ENCODE data around the gene MKNK1. TPM values are rescaled to one million over a fixed set of nuclear protein-coding genes. Genes with fewer than 3 reads are reported as not detected.

MKNK1 gene
- total and polyA plus RNA-seq, 2 donors (not counting 1 experiment from before 2014, with no cell fraction given), result 51.0 to 73.0 TPM

- H3K4me1 Mint-ChIP-seq, result peaks cover 61% of the 10 kb centered on the region
- H3K79me2 ChIP-seq (ENCODE audit: control insufficient read depth, insufficient read depth, low read length), result peaks cover 44% of the 10 kb centered on the region
- H3K4me3 Mint-ChIP-seq, result peak within 1 kb of the TSS; percentile 94
- H3K27me3 ChIP-seq (replicated peaks in 1 of 4; ENCODE audit: control extremely low read depth in 1 of 4, control insufficient read depth in 3 of 4, insufficient read depth in 4 of 4, low read length in 3 of 4), result no peaks in the 10 kb centered on the region
- WGBS (ENCODE audit: insufficient coverage), result under 1% methylated on average over 55 of the region's 62 CpGs
- H3K9me3 Mint-ChIP-seq (ENCODE audit: insufficient read depth), result no peaks in the 10 kb centered on the region
- peak; percentile 88 for ATAC-seq (ENCODE audit: low read depth)
- H3K9me3 ChIP-seq (ENCODE audit: control extremely low read depth in 1 of 3, control insufficient read depth in 2 of 3, insufficient read depth in 1 of 3, low read length in 2 of 3), result no peaks in the 10 kb centered on the region
- intact Hi-C loops (cut with micrococcal nuclease), result loop anchor here (1.0 kb wide), 2 partner anchors 12 to 103 kb away; partner anchors contain the start of genes EFCAB14 and MKNK1
- peak within 1 kb of the TSS; percentile 93 for H3K27ac Mint-ChIP-seq
- H3K36me3 ChIP-seq (replicated peaks in 1 of 2; ENCODE audit: control extremely low read depth in 1 of 2, control insufficient read depth in 1 of 2, extremely low read depth in 1 of 2, insufficient read depth in 2 of 2, low read length in 1 of 2), result peaks cover 0 to 14% of the 10 kb centered on the region in 2 experiments
- CTCF ChIA-PET, result interaction anchor here (0.5 to 5.9 kb wide), 3 partner anchors 12 to 250 kb away, joined by 3 to 40 read pairs (median 4); partner anchors contain the start of gene MKNK1
- no peaks in the 10 kb centered on the region for H3K27me3 Mint-ChIP-seq
- H3K9ac ChIP-seq (ENCODE audit: low read length), result peak within 1 kb of the TSS; percentile 89
- POLR2A ChIA-PET, result interaction anchor here (0.9 to 3.6 kb wide), 3 partner anchors 10 to 268 kb away, joined by 3 to 27 read pairs (median 4); partner anchors contain the start of gene MKNK1
- peak within 1 kb of the TSS; percentile 75 for H2AFZ ChIP-seq (ENCODE audit: insufficient read depth, low read depth, low read length, poor library complexity, severe bottlenecking)
- peak within 1 kb of the TSS; percentile 83 for H3K4me2 ChIP-seq (replicated peaks; ENCODE audit: low read depth, low read length, poor library complexity, severe bottlenecking)
- peaks cover 56 to 74% of the 10 kb centered on the region in 2 donors for H3K4me1 ChIP-seq (ENCODE audit: control insufficient read depth in 2 of 2, insufficient read depth in 2 of 2, low read length in 2 of 2)
- peak within 1 kb of the TSS; percentile 73 to 95 (median 82) for H3K4me3 ChIP-seq (ENCODE audit: control extremely low read depth in 1 of 5, extremely low read depth in 1 of 5, insufficient read depth in 1 of 5, low read depth in 2 of 5, low read length in 4 of 5)
- DNase-seq, result peak; percentile 72
- TF ChIP-seq EZH2 (IDR thresholded peaks at IDR 0.05; ENCODE audit: borderline replicate concordance, insufficient read depth, low read depth, low read length, poor library complexity, severe bottlenecking) (no peak), CTCF (IDR thresholded peaks at IDR 0.05) (no peak)
- H3K27ac ChIP-seq (ENCODE audit: low read length in 2 of 2), result peak within 1 kb of the TSS; percentile 74 to 85
- H4K20me1 ChIP-seq (ENCODE audit: control insufficient read depth, insufficient read depth, low read length, poor library complexity, severe bottlenecking), result peaks cover 42% of the 10 kb centered on the region
Observed at GRCh38 chr1:46616277-46617107, 12.4 kb upstream of the MKNK1 start, which contains the start of gene MOB3C. Gene MOB3C (minus strand): TSS chr1:46616811. CDS start chr1:46613321, 3,490 bp downstream.
